Measurements from ENCODE around the gene IMPDH1. TPM values are rescaled to one million over a fixed set of nuclear protein-coding genes. Genes with fewer than 3 reads are reported as not detected.
A peak's percentile ranks its signal among the peaks of the same experiment; 100 is the strongest.

Gene IMPDH1
- total and polyA plus RNA-seq, 9 of the 15 experiments (the other 6 are each of a cell fraction or from before 2014, with no cell fraction given): 0.80 to 118 (median 64.3) TPM

DNA sequence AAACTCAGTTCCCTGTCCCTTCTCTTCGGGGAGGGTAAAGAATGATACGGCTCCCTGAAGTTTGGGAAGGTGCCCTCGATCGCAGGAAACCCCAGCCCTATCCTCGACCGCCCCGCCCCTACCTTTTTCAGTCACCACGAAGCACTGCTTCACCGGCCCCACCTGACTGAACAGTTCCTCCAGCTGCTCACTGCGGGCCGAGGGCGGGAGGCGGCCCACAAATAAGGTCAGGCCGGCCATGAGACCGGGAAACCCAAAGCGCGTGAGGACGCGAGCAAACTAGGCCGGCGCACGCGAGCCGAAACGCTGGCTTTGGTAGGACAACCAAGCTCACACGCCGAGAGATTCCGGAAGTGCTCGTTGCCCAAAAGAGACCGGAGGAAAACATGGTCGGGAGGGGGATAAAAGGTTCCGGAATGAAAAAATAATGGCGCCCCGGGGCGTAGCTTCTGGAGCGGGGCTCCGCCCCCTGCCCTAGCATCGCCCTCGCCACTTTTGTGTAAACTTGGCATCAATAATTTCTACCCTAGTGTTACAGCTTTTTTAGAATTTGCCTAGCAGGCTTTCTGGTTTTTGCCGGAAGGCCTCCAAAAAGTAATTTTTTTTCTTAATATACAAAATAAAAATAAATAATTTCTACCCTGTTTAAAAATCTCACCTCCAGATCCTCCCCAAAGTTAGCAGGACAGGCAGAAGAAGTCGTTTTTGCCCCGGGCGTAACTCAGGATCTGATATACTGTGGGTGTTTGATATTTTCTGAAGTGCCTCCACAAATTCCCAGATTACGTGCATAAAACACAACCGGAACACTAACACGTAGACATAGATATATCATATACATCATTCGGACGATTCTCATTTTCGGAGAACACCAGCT is 66.0 kb downstream of the IMPDH1 start, which contains the start of gene RBM28 (continued):
- TF ChIP-seq GATAD2A (IDR thresholded peaks at IDR 0.05): peak; percentile 54; the same call in 1 of the 2 replicates
- no peak for TF ChIP-seq ZNF444 (CRISPR knock-in tag; IDR thresholded peaks at IDR 0.05)
- TF ChIP-seq SRSF1 (IDR thresholded peaks at IDR 0.05; ENCODE audit: low read depth, low read length): 0 out of 2 replicates have a peak, but pooled peaks have one; percentile 47
- 0 out of 2 replicates have a peak, but pooled peaks have one; percentile 75 for TF ChIP-seq TCF7 (IDR thresholded peaks at IDR 0.05; ENCODE audit: borderline replicate concordance)
- peak; percentile 82 for TF ChIP-seq NR2C1 (IDR thresholded peaks at IDR 0.05)
- TF ChIP-seq NR2C1 (tag; IDR thresholded peaks at IDR 0.05): peak; percentile 89
- TF ChIP-seq, protein P1, sequence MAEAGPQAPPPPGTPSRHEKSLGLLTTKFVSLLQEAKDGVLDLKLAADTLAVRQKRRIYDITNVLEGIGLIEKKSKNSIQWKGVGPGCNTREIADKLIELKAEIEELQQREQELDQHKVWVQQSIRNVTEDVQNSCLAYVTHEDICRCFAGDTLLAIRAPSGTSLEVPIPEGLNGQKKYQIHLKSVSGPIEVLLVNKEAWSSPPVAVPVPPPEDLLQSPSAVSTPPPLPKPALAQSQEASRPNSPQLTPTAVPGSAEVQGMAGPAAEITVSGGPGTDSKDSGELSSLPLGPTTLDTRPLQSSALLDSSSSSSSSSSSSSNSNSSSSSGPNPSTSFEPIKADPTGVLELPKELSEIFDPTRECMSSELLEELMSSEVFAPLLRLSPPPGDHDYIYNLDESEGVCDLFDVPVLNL (CRISPR knock-in tag; IDR thresholded peaks at IDR 0.05; ENCODE audit: low read depth): peak; percentile 92
- peak; percentile 99 for TF ChIP-seq PHF20 (IDR thresholded peaks at IDR 0.05; ENCODE audit: partially characterized antibody)
- TF ChIP-seq, protein P2, sequence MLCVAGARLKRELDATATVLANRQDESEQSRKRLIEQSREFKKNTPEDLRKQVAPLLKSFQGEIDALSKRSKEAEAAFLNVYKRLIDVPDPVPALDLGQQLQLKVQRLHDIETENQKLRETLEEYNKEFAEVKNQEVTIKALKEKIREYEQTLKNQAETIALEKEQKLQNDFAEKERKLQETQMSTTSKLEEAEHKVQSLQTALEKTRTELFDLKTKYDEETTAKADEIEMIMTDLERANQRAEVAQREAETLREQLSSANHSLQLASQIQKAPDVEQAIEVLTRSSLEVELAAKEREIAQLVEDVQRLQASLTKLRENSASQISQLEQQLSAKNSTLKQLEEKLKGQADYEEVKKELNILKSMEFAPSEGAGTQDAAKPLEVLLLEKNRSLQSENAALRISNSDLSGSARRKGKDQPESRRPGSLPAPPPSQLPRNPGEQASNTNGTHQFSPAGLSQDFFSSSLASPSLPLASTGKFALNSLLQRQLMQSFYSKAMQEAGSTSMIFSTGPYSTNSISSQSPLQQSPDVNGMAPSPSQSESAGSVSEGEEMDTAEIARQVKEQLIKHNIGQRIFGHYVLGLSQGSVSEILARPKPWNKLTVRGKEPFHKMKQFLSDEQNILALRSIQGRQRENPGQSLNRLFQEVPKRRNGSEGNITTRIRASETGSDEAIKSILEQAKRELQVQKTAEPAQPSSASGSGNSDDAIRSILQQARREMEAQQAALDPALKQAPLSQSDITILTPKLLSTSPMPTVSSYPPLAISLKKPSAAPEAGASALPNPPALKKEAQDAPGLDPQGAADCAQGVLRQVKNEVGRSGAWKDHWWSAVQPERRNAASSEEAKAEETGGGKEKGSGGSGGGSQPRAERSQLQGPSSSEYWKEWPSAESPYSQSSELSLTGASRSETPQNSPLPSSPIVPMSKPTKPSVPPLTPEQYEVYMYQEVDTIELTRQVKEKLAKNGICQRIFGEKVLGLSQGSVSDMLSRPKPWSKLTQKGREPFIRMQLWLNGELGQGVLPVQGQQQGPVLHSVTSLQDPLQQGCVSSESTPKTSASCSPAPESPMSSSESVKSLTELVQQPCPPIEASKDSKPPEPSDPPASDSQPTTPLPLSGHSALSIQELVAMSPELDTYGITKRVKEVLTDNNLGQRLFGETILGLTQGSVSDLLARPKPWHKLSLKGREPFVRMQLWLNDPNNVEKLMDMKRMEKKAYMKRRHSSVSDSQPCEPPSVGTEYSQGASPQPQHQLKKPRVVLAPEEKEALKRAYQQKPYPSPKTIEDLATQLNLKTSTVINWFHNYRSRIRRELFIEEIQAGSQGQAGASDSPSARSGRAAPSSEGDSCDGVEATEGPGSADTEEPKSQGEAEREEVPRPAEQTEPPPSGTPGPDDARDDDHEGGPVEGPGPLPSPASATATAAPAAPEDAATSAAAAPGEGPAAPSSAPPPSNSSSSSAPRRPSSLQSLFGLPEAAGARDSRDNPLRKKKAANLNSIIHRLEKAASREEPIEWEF (CRISPR knock-in tag; IDR thresholded peaks at IDR 0.05): no peak
- TF ChIP-seq HDAC1 (IDR thresholded peaks at IDR 0.05): peak; percentile 23 to 100; a peak in 2 of 4 replicates
- peak; percentile 98 for TF ChIP-seq ZEB2 (IDR thresholded peaks at IDR 0.05)
- TF ChIP-seq PYGO2 (tag; IDR thresholded peaks at IDR 0.05): no peak
- TF ChIP-seq, protein P3, sequence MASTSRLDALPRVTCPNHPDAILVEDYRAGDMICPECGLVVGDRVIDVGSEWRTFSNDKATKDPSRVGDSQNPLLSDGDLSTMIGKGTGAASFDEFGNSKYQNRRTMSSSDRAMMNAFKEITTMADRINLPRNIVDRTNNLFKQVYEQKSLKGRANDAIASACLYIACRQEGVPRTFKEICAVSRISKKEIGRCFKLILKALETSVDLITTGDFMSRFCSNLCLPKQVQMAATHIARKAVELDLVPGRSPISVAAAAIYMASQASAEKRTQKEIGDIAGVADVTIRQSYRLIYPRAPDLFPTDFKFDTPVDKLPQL (IDR thresholded peaks at IDR 0.05; ENCODE audit: extremely low read depth, insufficient read length): peak; percentile 39
- peak; percentile 92; the same call in 1 of the 2 replicates for TF ChIP-seq NR4A1 (CRISPR knock-in tag; IDR thresholded peaks at IDR 0.05)
- 0 out of 2 replicates have a peak, but pooled peaks have one; percentile 50 for TF ChIP-seq NR4A1 (tag; IDR thresholded peaks at IDR 0.05)
- no peak for TF ChIP-seq KLF10 (CRISPR knock-in tag; IDR thresholded peaks at IDR 0.05)
- TF ChIP-seq RNF2 (IDR thresholded peaks at IDR 0.05): peak; percentile 90
- TF ChIP-seq TRIM24 (IDR thresholded peaks at IDR 0.05): peak in 1 of 2 experiments; percentile 99; a peak in 2 of 4 replicates
- TF ChIP-seq, protein P4, sequence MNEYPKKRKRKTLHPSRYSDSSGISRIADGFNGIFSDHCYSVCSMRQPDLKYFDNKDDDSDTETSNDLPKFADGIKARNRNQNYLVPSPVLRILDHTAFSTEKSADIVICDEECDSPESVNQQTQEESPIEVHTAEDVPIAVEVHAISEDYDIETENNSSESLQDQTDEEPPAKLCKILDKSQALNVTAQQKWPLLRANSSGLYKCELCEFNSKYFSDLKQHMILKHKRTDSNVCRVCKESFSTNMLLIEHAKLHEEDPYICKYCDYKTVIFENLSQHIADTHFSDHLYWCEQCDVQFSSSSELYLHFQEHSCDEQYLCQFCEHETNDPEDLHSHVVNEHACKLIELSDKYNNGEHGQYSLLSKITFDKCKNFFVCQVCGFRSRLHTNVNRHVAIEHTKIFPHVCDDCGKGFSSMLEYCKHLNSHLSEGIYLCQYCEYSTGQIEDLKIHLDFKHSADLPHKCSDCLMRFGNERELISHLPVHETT (CRISPR knock-in tag; conservative IDR thresholded peaks at IDR 0.05 in 1 of 2, IDR thresholded peaks at IDR 0.05 in 1 of 2): peak in 1 of 2 experiments; percentile 91; a peak in 2 of 4 replicates
- no peak for TF ChIP-seq DNMT1 (IDR thresholded peaks at IDR 0.05)
